Vagina (tissue), 2 donors: Measurements from ENCODE around the gene PRDM2.
"Not testable (repeated sequence)": the region's sequence is repeated elsewhere in the genome, so short reads cannot be mapped to it uniquely, and the experiment has no call there.

Source experiments
- POLR2A ChIP-seq, 2 donors: fragments of 450-650 bp; IDR thresholded peaks; one replicate each; pipeline ENCODE4 v1.6.1; 2017; ENCODE audit warnings: antibody characterized with exemption in 2 of 2, mild to moderate bottlenecking in 2 of 2, moderate library complexity in 2 of 2
- POLR2AphosphoS5 ChIP-seq, 2 donors: sonication (generic); formaldehyde crosslinking; IDR thresholded peaks; one replicate each; pipeline ENCODE4 v1.9.0; 2017; ENCODE audit warnings: antibody characterized with exemption in 2 of 2, mild to moderate bottlenecking in 2 of 2, low read depth in 1 of 2; ENCODE audit not compliant: insufficient read depth in 1 of 2
- TF ChIP-seq, protein P1 (sequence below), 3 experiments: fragments of 450-650 bp in 2 of 3; fragments of 200-600 bp in 1 of 3; sonication (generic) in 1 of 3; IDR thresholded peaks; one replicate each; pipeline ENCODE4 v1.5.1; 2017 to 2019; ENCODE audit warnings: antibody characterized with exemption in 3 of 3, mild to moderate bottlenecking in 2 of 3, moderate library complexity in 2 of 3

- TF ChIP-seq, protein P1, sequence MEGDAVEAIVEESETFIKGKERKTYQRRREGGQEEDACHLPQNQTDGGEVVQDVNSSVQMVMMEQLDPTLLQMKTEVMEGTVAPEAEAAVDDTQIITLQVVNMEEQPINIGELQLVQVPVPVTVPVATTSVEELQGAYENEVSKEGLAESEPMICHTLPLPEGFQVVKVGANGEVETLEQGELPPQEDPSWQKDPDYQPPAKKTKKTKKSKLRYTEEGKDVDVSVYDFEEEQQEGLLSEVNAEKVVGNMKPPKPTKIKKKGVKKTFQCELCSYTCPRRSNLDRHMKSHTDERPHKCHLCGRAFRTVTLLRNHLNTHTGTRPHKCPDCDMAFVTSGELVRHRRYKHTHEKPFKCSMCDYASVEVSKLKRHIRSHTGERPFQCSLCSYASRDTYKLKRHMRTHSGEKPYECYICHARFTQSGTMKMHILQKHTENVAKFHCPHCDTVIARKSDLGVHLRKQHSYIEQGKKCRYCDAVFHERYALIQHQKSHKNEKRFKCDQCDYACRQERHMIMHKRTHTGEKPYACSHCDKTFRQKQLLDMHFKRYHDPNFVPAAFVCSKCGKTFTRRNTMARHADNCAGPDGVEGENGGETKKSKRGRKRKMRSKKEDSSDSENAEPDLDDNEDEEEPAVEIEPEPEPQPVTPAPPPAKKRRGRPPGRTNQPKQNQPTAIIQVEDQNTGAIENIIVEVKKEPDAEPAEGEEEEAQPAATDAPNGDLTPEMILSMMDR (IDR thresholded peaks at IDR 0.05): not testable (repeated sequence)
- TF ChIP-seq POLR2A (IDR thresholded peaks at IDR 0.05); POLR2AphosphoS5 (IDR thresholded peaks at IDR 0.05; ENCODE audit: insufficient read depth in 1 of 2, low read depth in 1 of 2): not testable (repeated sequence)
Observed at GRCh38 chr1:13693094-13693493, 6.9 kb upstream of the PRDM2 start.
